ENCODE data around the gene TARS2. TPM values are rescaled to one million over a fixed set of nuclear protein-coding genes. Genes with fewer than 3 reads are reported as not detected.

The TARS2 gene
- polyA plus RNA-seq, 2 of the 4 experiments (the other 2 are of a cell fraction): 19.4 to 21.6 TPM

DNA sequence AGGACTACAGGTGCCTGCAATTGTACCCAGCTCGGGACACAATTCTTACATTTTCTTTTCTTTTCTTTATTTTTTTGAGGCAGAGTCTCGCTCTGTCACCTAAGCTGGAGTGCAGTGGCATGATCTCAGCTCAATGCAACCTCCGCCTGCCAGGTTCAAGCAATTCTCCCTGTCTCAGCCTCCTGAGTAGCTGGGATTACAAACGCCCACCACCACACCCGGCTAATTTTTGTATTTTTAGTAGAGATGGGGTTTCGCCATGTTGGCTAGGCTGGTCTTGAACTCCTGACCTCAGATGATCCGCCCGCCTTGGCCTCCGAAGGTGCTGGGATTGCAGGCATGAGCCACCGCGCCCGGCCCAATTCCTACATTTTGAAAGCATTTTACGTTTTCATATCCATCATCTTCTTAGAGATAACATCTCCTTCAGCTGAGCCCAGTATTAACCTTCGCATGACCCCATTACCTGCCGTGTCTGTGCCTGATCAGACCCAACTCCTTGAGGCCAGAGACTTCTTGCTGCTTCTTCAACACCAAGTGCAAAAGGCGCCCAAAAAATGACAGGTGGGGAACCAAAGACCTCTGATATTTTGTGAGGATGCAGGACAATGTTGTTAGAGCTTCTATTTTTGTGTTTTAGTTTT is 59.2 kb downstream of the TARS2 start:
- ATAC-seq (no peak), DNase-seq (ENCODE audit: low read depth in 1 of 2, low spot score in 1 of 2) (no peak), FAIRE-seq (no peak)
- Histone ChIP-seq H3K4me3 (no peak overlapping the region), H3K4me2 (no peak overlapping the region), H3K9me3 (no peaks in the 10 kb centered on the region), H3K27ac (no peak overlapping the region), H3K4me1 (no peaks in the 10 kb centered on the region)
- ChIA-PET CTCF (interaction anchor here (0.9 to 6.3 kb wide), 6 partner anchors 10 to 30 kb away, joined by 3 to 35 read pairs (median 4); no protein-coding TSS in a partner anchor), POLR2A (no interaction called here)
- no peak for TF ChIP-seq PBX3 (IDR thresholded peaks at IDR 0.05)
- TF ChIP-seq CHD4 (IDR thresholded peaks at IDR 0.05; ENCODE audit: borderline replicate concordance): no peak
- TF ChIP-seq NPAS2 (CRISPR knock-in tag; IDR thresholded peaks at IDR 0.05; ENCODE audit: borderline replicate concordance): no peak
- no peak for TF ChIP-seq TP53 (CRISPR knock-in tag; IDR thresholded peaks at IDR 0.05)
- no peak for TF ChIP-seq PHF8 (IDR thresholded peaks at IDR 0.05; ENCODE audit: borderline replicate concordance, low read depth)
- no peak for TF ChIP-seq EHF (CRISPR knock-in tag; IDR thresholded peaks at IDR 0.05)
- no peak for TF ChIP-seq MYC (IDR thresholded peaks at IDR 0.05; ENCODE audit: borderline replicate concordance, low read length)
- TF ChIP-seq ZSCAN20 (CRISPR knock-in tag; IDR thresholded peaks at IDR 0.05): no peak
- 88% methylated on average over 16 of the region's 16 CpGs for WGBS (ENCODE audit: missing lambda C conversion rate)

- TF ChIP-seq KDM1A (IDR thresholded peaks at IDR 0.05; ENCODE audit: low read depth) (peak; percentile 49; the same call in 1 of the 2 replicates), ZNF302 (CRISPR knock-in tag; IDR thresholded peaks at IDR 0.05) (no peak)
- ChIA-PET CTCF (interaction anchor here (0.9 to 6.1 kb wide), 7 partner anchors 9 to 292 kb away, joined by 3 to 102 read pairs (median 6); no protein-coding TSS in a partner anchor), POLR2A (interaction anchor here (0.7 to 1.1 kb wide), 4 partner anchors 16 to 185 kb away, joined by 3 to 6 read pairs (median 4); partner anchors contain the start of genes FALEC, MCL1 and RPRD2)
- H3K4me1 ChIP-seq: peaks cover 17% of the 10 kb centered on the region
- H3K9me3 ChIP-seq: no peaks in the 10 kb centered on the region
- H3K27ac ChIP-seq: peak overlapping the region; percentile 75 to 92; a peak in 4 of 6 replicates
- H3K4me3 ChIP-seq: peak overlapping the region; percentile 53
- WGBS (ENCODE audit: missing lambda C conversion rate): 65% methylated on average over 4 of the region's 4 CpGs
- H3K4me2 ChIP-seq: peak overlapping the region; percentile 78
- ATAC-seq (no peak), DNase-seq (ENCODE audit: low read depth in 1 of 2, low spot score in 1 of 2) (no peak), FAIRE-seq (no peak)
Observed at GRCh38 chr1:150548324-150548631, 61.1 kb downstream of the TARS2 start.

DNA sequence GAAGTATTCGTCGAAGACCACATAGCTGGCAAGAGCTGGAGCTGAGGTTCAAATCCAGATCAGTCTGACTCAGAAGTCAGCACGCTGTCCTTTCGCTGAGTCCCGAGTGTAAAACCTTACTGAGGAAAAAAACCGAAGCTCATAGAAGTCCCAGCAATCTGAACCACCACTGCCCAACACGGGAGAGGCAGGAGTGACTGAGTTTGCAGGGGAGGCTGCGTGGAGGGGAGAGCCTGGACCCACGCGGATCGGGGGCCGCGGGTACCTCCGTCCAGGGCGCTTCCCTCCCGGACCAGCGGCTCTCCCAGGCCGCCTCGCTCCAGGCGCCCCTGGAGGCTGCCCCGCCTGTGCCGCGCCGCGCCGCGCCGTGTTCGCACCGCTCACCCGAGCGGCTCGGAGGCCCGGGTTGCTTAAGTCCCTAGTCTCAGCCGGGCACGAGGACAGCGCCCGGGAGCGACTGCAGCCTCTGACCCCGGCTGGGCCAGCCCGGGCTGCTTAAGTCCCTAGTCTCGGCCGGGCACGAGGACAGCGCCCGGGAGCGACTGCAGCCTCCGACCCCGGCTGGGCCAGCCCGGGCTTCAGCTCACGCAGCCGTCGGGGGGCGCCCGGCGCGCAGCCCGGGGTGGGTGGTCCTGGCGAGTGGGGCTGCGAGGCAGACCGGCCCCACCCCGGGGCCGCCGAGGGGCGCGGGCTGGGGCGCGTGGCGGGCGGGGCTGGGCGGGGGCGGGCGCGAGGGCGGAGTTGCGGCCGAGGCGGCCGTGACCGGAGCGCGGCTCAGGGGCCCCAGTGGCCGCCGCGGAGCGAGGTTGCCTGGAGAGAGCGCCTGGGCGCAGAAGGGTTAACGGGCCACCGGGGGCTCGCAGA is 61.6 kb downstream of the TARS2 start, which contains the start of gene ADAMTSL4:
TSS of gene ADAMTSL4 (plus strand) at position 777 of the 864 bp plus-strand sequence. CDS start 2,881 bp downstream, outside the sequence.
- H3K27ac ChIP-seq: peak within 1 kb of the TSS; percentile 75 to 92
- H3K4me2 ChIP-seq: peak within 1 kb of the TSS; percentile 78
- peak within 1 kb of the TSS; percentile 53 for H3K4me3 ChIP-seq
- DNase-seq (ENCODE audit: low read depth in 1 of 2, low spot score in 1 of 2): peak; percentile 80
- peak; percentile 74 to 82 for ATAC-seq
- peaks cover 17% of the 10 kb centered on the region for H3K4me1 ChIP-seq
- FAIRE-seq: no peak
- peak in 1 of 2 experiments; percentile 77; a peak in 2 of 5 replicates for TF ChIP-seq JUN (IDR thresholded peaks at IDR 0.05)
- TF ChIP-seq HOXB13 (CRISPR knock-in tag; IDR thresholded peaks at IDR 0.05; ENCODE audit: low read depth): 0 out of 2 replicates have a peak, but pooled peaks have one; percentile 52
- no peak for TF ChIP-seq MAZ (IDR thresholded peaks at IDR 0.05; ENCODE audit: borderline replicate concordance, low read depth, low read length)
- peak; percentile 77 for TF ChIP-seq E2F6 (IDR thresholded peaks at IDR 0.05; ENCODE audit: borderline replicate concordance, low read depth)
- peak; percentile 36 for TF ChIP-seq POLR2A (IDR thresholded peaks at IDR 0.05; ENCODE audit: low read length)
- no peak for TF ChIP-seq RNF2 (IDR thresholded peaks at IDR 0.05; ENCODE audit: borderline replicate concordance, low read depth)
- TF ChIP-seq HDAC2 (IDR thresholded peaks at IDR 0.05): 0 out of 2 replicates have a peak, but pooled peaks have one; percentile 18
- TF ChIP-seq, protein P1, sequence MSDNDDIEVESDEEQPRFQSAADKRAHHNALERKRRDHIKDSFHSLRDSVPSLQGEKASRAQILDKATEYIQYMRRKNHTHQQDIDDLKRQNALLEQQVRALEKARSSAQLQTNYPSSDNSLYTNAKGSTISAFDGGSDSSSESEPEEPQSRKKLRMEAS (IDR thresholded peaks at IDR 0.05): peak; percentile 78
- TF ChIP-seq FOSB (CRISPR knock-in tag; IDR thresholded peaks at IDR 0.05): no peak
- WGBS (ENCODE audit: missing lambda C conversion rate): 2% methylated on average over 8 of the region's 91 CpGs
- POLR2A ChIA-PET: interaction anchor here (0.7 to 2.4 kb wide), 6 partner anchors 16 to 185 kb away, joined by 3 to 10 read pairs (median 4); partner anchors contain the start of genes FALEC, MCL1 and RPRD2
- H3K9me3 ChIP-seq: no peaks in the 10 kb centered on the region
- CTCF ChIA-PET: interaction anchor here (0.5 to 6.1 kb wide), 8 partner anchors 10 to 293 kb away, joined by 3 to 102 read pairs (median 6); no protein-coding TSS in a partner anchor
